Naive B cell (primary cell): Measurements from ENCODE around the gene FBN2. TPM values are rescaled to one million over a fixed set of nuclear protein-coding genes. Genes with fewer than 3 reads are reported as not detected.
A peak's percentile ranks its signal among the peaks of the same experiment; 100 is the strongest.

Experiments used
- ATAC-seq, 2 donors: fragments of 150-1000 bp; cut with Tn5 transposase; 2 replicates each; pipeline ENCODE4 v1.10.0; 2021; ENCODE audit warnings: low read depth in 2 of 2, mild to moderate bottlenecking in 2 of 2, moderate library complexity in 2 of 2
- DNase-seq: peaks from one replicate; pipeline ENCODE4 v3.0.0; 2022
- H3K27ac Mint-ChIP-seq, 6 donors: one replicate each; pipeline ENCODE4 v1.8.0; 2020 to 2022; ENCODE audit warnings: mild to moderate bottlenecking in 6 of 6, mixed read lengths in 6 of 6, moderate library complexity in 5 of 6, inconsistent platforms in 2 of 6
- H3K27me3 Mint-ChIP-seq, 3 donors: one replicate each; pipeline ENCODE4 v1.8.0; 2021 to 2022; ENCODE audit warnings: mixed read lengths in 3 of 3, mild to moderate bottlenecking in 1 of 3
- H3K36me3 Mint-ChIP-seq, 2 donors: one replicate each; pipeline ENCODE4 v1.8.0; 2020 to 2022; ENCODE audit warnings: mixed read lengths in 2 of 2, inconsistent platforms in 1 of 2, mild to moderate bottlenecking in 1 of 2
- H3K4me1 Mint-ChIP-seq, 3 donors: one replicate each; pipeline ENCODE4 v1.8.0; 2020 to 2022; ENCODE audit warnings: mixed read lengths in 3 of 3, inconsistent platforms in 1 of 3, mild to moderate bottlenecking in 1 of 3, moderate library complexity in 1 of 3
- H3K4me3 Mint-ChIP-seq, 8 donors: one replicate each; pipeline ENCODE4 v1.8.0; 2020 to 2022; ENCODE audit warnings: mild to moderate bottlenecking in 8 of 8, mixed read lengths in 8 of 8, moderate library complexity in 8 of 8, inconsistent platforms in 2 of 8
- H3K9me3 Mint-ChIP-seq, 7 donors: one replicate each; pipeline ENCODE4 v1.8.0; 2020 to 2022; ENCODE audit warnings: mixed read lengths in 7 of 7, mild to moderate bottlenecking in 5 of 7, inconsistent platforms in 2 of 7, moderate library complexity in 1 of 7
- polyA plus RNA-seq, 6 donors: library from polyadenylated mRNA; unstranded; fragments of 300-500 nt; fragmentation: Illumina TruSeq; gene quantifications; one replicate each; pipeline ENCODE4 v1.2.3, GENCODE V29; 2021; ENCODE audit warnings: low read depth in 6 of 6

FBN2 gene
- polyA plus RNA-seq, 6 donors from 2014 or later, result 0.13 TPM; not detected in 5

- Mint-ChIP-seq H3K36me3 (no peaks in the 10 kb centered on the region), H3K4me1 (no peaks in the 10 kb centered on the region), H3K27me3 (no peaks in the 10 kb centered on the region), H3K9me3 (peaks cover 0 to 4% (median 0%) of the 10 kb centered on the region in 7 donors), H3K4me3 (no peak overlapping the region), H3K27ac (no peak overlapping the region)
- ATAC-seq, result no peak
- DNase-seq, result no peak
Measured at GRCh38 chr5:128317481-128317880, 220.6 kb downstream of the FBN2 start.

GRCh38 chr5:128315671-128316070 lies 222.4 kb downstream of the FBN2 start:
- Mint-ChIP-seq H3K27me3 (no peaks in the 10 kb centered on the region), H3K4me3 (no peak overlapping the region), H3K36me3 (no peaks in the 10 kb centered on the region), H3K4me1 (no peaks in the 10 kb centered on the region), H3K27ac (no peak overlapping the region), H3K9me3 (peaks cover 0 to 3% (median 0%) of the 10 kb centered on the region in 7 donors)
- DNase-seq (no peak), ATAC-seq (no peak)

- H3K4me3 Mint-ChIP-seq, result no peak overlapping the region
- H3K9me3 Mint-ChIP-seq, result peaks cover 0 to 2% (median 0%) of the 10 kb centered on the region in 7 donors
- H3K27ac Mint-ChIP-seq, result no peak overlapping the region
- H3K4me1 Mint-ChIP-seq, result no peaks in the 10 kb centered on the region
- no peaks in the 10 kb centered on the region for H3K27me3 Mint-ChIP-seq
- no peak for ATAC-seq
- no peak for DNase-seq
- no peaks in the 10 kb centered on the region for H3K36me3 Mint-ChIP-seq
Measured at GRCh38 chr5:128305341-128305740, 232.7 kb downstream of the FBN2 start.

GRCh38 chr5:128304791-128305190 lies 233.3 kb downstream of the FBN2 start:
- H3K4me1 Mint-ChIP-seq, result no peaks in the 10 kb centered on the region
- H3K9me3 Mint-ChIP-seq, result peaks cover 0 to 2% (median 0%) of the 10 kb centered on the region in 7 donors
- H3K4me3 Mint-ChIP-seq, result no peak overlapping the region
- H3K27me3 Mint-ChIP-seq, result no peaks in the 10 kb centered on the region
- H3K36me3 Mint-ChIP-seq, result no peaks in the 10 kb centered on the region
- no peak for ATAC-seq
- DNase-seq, result no peak
- H3K27ac Mint-ChIP-seq, result no peak overlapping the region

GRCh38 chr5:128304088-128304487 lies 234.0 kb downstream of the FBN2 start:
- ATAC-seq (no peak), DNase-seq (no peak)
- Mint-ChIP-seq H3K36me3 (no peaks in the 10 kb centered on the region), H3K4me3 (no peak overlapping the region), H3K4me1 (no peaks in the 10 kb centered on the region), H3K9me3 (peaks cover 0 to 2% (median 0%) of the 10 kb centered on the region in 7 donors), H3K27me3 (no peaks in the 10 kb centered on the region), H3K27ac (no peak overlapping the region)

GRCh38 chr5:128303593-128303992 lies 234.5 kb downstream of the FBN2 start:
- Mint-ChIP-seq H3K36me3 (no peaks in the 10 kb centered on the region), H3K4me1 (no peaks in the 10 kb centered on the region)

GRCh38 chr5:128300181-128300580 lies 237.9 kb downstream of the FBN2 start:
- peaks cover 0 to 3% (median 0%) of the 10 kb centered on the region in 7 donors for H3K9me3 Mint-ChIP-seq
- no peaks in the 10 kb centered on the region for H3K27me3 Mint-ChIP-seq
- peak overlapping the region in 1 of 6 donors; percentile 9 for H3K27ac Mint-ChIP-seq
- DNase-seq (no peak), ATAC-seq (no peak)
- no peaks in the 10 kb centered on the region for H3K36me3 Mint-ChIP-seq
- no peaks in the 10 kb centered on the region for H3K4me1 Mint-ChIP-seq
- H3K4me3 Mint-ChIP-seq, result no peak overlapping the region

More at GRCh38 chr5:128303593-128303992, 234.5 kb downstream of the FBN2 start:
- H3K27ac Mint-ChIP-seq, result no peak overlapping the region
- H3K27me3 Mint-ChIP-seq, result no peaks in the 10 kb centered on the region
- no peak for DNase-seq
- H3K9me3 Mint-ChIP-seq, result peaks cover 0 to 2% (median 0%) of the 10 kb centered on the region in 7 donors
- no peak overlapping the region for H3K4me3 Mint-ChIP-seq
- no peak for ATAC-seq

GRCh38 chr5:128290152-128290858 lies 247.7 kb downstream of the FBN2 start:
- H3K27me3 Mint-ChIP-seq, result no peaks in the 10 kb centered on the region
- H3K9me3 Mint-ChIP-seq, result peaks cover 0 to 10% (median 5%) of the 10 kb centered on the region in 7 donors
- no peak for ATAC-seq
- H3K27ac Mint-ChIP-seq, result no peak overlapping the region
- H3K36me3 Mint-ChIP-seq, result no peaks in the 10 kb centered on the region
- no peak for DNase-seq
- H3K4me1 Mint-ChIP-seq, result no peaks in the 10 kb centered on the region
- no peak overlapping the region for H3K4me3 Mint-ChIP-seq

GRCh38 chr5:128287740-128288139 lies 250.3 kb downstream of the FBN2 start:
- Mint-ChIP-seq H3K9me3 (peaks cover 0 to 7% (median 3%) of the 10 kb centered on the region in 7 donors), H3K27ac (no peak overlapping the region), H3K27me3 (no peaks in the 10 kb centered on the region), H3K4me1 (no peaks in the 10 kb centered on the region), H3K4me3 (no peak overlapping the region), H3K36me3 (no peaks in the 10 kb centered on the region)
- ATAC-seq (no peak), DNase-seq (no peak)

- no peak for DNase-seq
- Mint-ChIP-seq H3K36me3 (no peaks in the 10 kb centered on the region), H3K4me3 (no peak overlapping the region), H3K9me3 (no peaks in the 10 kb centered on the region), H3K4me1 (no peaks in the 10 kb centered on the region), H3K27ac (no peak overlapping the region), H3K27me3 (no peaks in the 10 kb centered on the region)
- no peak for ATAC-seq
Measured at GRCh38 chr5:128284236-128284635, 253.8 kb downstream of the FBN2 start.

GRCh38 chr5:128279345-128279744 lies 258.7 kb downstream of the FBN2 start:
- ATAC-seq, result no peak
- no peak overlapping the region for H3K27ac Mint-ChIP-seq
- H3K4me1 Mint-ChIP-seq, result no peaks in the 10 kb centered on the region
- H3K36me3 Mint-ChIP-seq, result no peaks in the 10 kb centered on the region
- no peak for DNase-seq
- peaks cover 0 to 5% (median 4%) of the 10 kb centered on the region in 3 donors for H3K27me3 Mint-ChIP-seq
- H3K9me3 Mint-ChIP-seq, result peaks cover 0 to 3% (median 0%) of the 10 kb centered on the region in 7 donors
- no peak overlapping the region for H3K4me3 Mint-ChIP-seq

- H3K36me3 Mint-ChIP-seq, result no peaks in the 10 kb centered on the region
- no peak overlapping the region for H3K27ac Mint-ChIP-seq
- H3K4me1 Mint-ChIP-seq, result no peaks in the 10 kb centered on the region
- DNase-seq, result no peak
- ATAC-seq, result no peak
- peaks cover 0 to 3% (median 0%) of the 10 kb centered on the region in 7 donors for H3K9me3 Mint-ChIP-seq
- H3K4me3 Mint-ChIP-seq, result no peak overlapping the region
- H3K27me3 Mint-ChIP-seq, result peaks cover 0 to 5% (median 4%) of the 10 kb centered on the region in 3 donors
Measured at GRCh38 chr5:128276537-128277216, 261.4 kb downstream of the FBN2 start.

- peaks cover 0 to 3% (median 0%) of the 10 kb centered on the region in 7 donors for H3K9me3 Mint-ChIP-seq
- peaks cover 0 to 8% (median 4%) of the 10 kb centered on the region in 3 donors for H3K27me3 Mint-ChIP-seq
- H3K4me3 Mint-ChIP-seq, result no peak overlapping the region
- no peaks in the 10 kb centered on the region for H3K4me1 Mint-ChIP-seq
- H3K36me3 Mint-ChIP-seq, result no peaks in the 10 kb centered on the region
- no peak overlapping the region for H3K27ac Mint-ChIP-seq
- DNase-seq, result no peak
- no peak for ATAC-seq
Measured at GRCh38 chr5:128274441-128274840, 263.6 kb downstream of the FBN2 start.

GRCh38 chr5:128273736-128274135 lies 264.3 kb downstream of the FBN2 start:
- Mint-ChIP-seq H3K27me3 (peaks cover 0 to 10% (median 4%) of the 10 kb centered on the region in 3 donors), H3K9me3 (peaks cover 0 to 3% (median 0%) of the 10 kb centered on the region in 7 donors), H3K36me3 (no peaks in the 10 kb centered on the region), H3K4me3 (no peak overlapping the region), H3K27ac (no peak overlapping the region), H3K4me1 (no peaks in the 10 kb centered on the region)
- DNase-seq (no peak), ATAC-seq (no peak)
